ENCODE results near the gene TUB. TPM values are rescaled to one million over a fixed set of nuclear protein-coding genes. Genes with fewer than 3 reads are reported as not detected.

The TUB gene
- total and polyA plus RNA-seq, 2 of the 13 experiments (the other 11 are each of a cell fraction or from before 2014, with no cell fraction given), result 4.3 to 5.6 TPM

- TF ChIP-seq ZNF512 (CRISPR knock-in tag; IDR thresholded peaks at IDR 0.05) (no peak), PLRG1 (conservative IDR thresholded peaks at IDR 0.05) (no peak), SP2 (CRISPR knock-in tag; IDR thresholded peaks at IDR 0.05) (no peak), HOMEZ (CRISPR knock-in tag; IDR thresholded peaks at IDR 0.05; ENCODE audit: low read depth) (no peak), POLR2AphosphoS2 (IDR thresholded peaks at IDR 0.05; ENCODE audit: low read depth, low read length) (no peak), RBM39 (IDR thresholded peaks at IDR 0.05; ENCODE audit: low read depth, low read length, poor library complexity, severe bottlenecking) (no peak), ZGPAT (CRISPR knock-in tag; IDR thresholded peaks at IDR 0.05) (no peak), HNF4G (IDR thresholded peaks at IDR 0.05; ENCODE audit: borderline replicate concordance, low read depth, low read length) (no peak), HNF4G (CRISPR knock-in tag; IDR thresholded peaks at IDR 0.05; ENCODE audit: borderline replicate concordance, low read depth) (no peak), SMAD3 (CRISPR knock-in tag; IDR thresholded peaks at IDR 0.05) (no peak), KDM4B (CRISPR knock-in tag; IDR thresholded peaks at IDR 0.05) (no peak), ZNF883 (CRISPR knock-in tag; IDR thresholded peaks at IDR 0.05; ENCODE audit: not compliant biosample characterization) (no peak), TBX2 (CRISPR knock-in tag; IDR thresholded peaks at IDR 0.05; ENCODE audit: borderline replicate concordance) (peak; percentile 21; the same call in 1 of the 2 replicates), KDM5B (CRISPR knock-in tag; IDR thresholded peaks at IDR 0.05; ENCODE audit: borderline replicate concordance) (0 out of 2 replicates have a peak, but pooled peaks have one; percentile 27), SIN3B (IDR thresholded peaks at IDR 0.05; ENCODE audit: low read length) (no peak), ZNF768 (CRISPR knock-in tag; IDR thresholded peaks at IDR 0.05) (peak; percentile 39; the same call in 1 of the 2 replicates), CBX5 (CRISPR knock-in tag; IDR thresholded peaks at IDR 0.05; ENCODE audit: borderline replicate concordance) (no peak), MAX (IDR thresholded peaks at IDR 0.05) (peak; percentile 67), ZNF431 (CRISPR knock-in tag; IDR thresholded peaks at IDR 0.05; ENCODE audit: borderline replicate concordance, low read depth) (no peak), MEF2D (CRISPR knock-in tag; IDR thresholded peaks at IDR 0.05) (no peak), MLLT10 (CRISPR knock-in tag; IDR thresholded peaks at IDR 0.05) (no peak), FOXC1 (CRISPR knock-in tag; IDR thresholded peaks at IDR 0.05; ENCODE audit: borderline replicate concordance) (no peak)
- TF ChIP-seq, protein P1, sequence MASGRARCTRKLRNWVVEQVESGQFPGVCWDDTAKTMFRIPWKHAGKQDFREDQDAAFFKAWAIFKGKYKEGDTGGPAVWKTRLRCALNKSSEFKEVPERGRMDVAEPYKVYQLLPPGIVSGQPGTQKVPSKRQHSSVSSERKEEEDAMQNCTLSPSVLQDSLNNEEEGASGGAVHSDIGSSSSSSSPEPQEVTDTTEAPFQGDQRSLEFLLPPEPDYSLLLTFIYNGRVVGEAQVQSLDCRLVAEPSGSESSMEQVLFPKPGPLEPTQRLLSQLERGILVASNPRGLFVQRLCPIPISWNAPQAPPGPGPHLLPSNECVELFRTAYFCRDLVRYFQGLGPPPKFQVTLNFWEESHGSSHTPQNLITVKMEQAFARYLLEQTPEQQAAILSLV (CRISPR knock-in tag; IDR thresholded peaks at IDR 0.05; ENCODE audit: borderline replicate concordance), result no peak
These were observed 710 bp downstream of the TUB start (continued) for GRCh38 chr11:8081591-8082250.

All from HepG2 (cell line).